ENCODE data around the gene DNMT3L. TPM values are rescaled to one million over a fixed set of nuclear protein-coding genes. Genes with fewer than 3 reads are reported as not detected.
"Not testable (repeated sequence)": the region's sequence is repeated elsewhere in the genome, so short reads cannot be mapped to it uniquely, and the experiment has no call there.

The DNMT3L gene
- total and polyA plus RNA-seq, 4 donors: 0.18 to 0.99 (median 0.25) TPM; not detected in 1

- not testable (repeated sequence) for H3K36me3 ChIP-seq (ENCODE audit: control insufficient read depth in 4 of 4, insufficient read depth in 3 of 4, low read depth in 1 of 4, low read length in 3 of 4); H3K27me3 ChIP-seq (ENCODE audit: control insufficient read depth in 4 of 4, insufficient read depth in 4 of 4, low read length in 3 of 4); DNase-seq (ENCODE audit: low spot score); H3K4me3 ChIP-seq (ENCODE audit: low read depth in 1 of 3, low read length in 3 of 3); H3K9me3 ChIP-seq (ENCODE audit: control insufficient read depth in 4 of 4, low read length in 3 of 4); H3K4me1 ChIP-seq (ENCODE audit: control insufficient read depth in 4 of 4, insufficient read depth in 4 of 4, low read length in 3 of 4); H3K27ac ChIP-seq (ENCODE audit: low read depth in 1 of 2, low read length in 2 of 2); H3K9ac ChIP-seq (ENCODE audit: low read depth in 1 of 2, low read length in 2 of 2)
- WGBS: 78% methylated on average over 2 of the region's 2 CpGs
These were observed 49.7 kb downstream of the DNMT3L start for GRCh38 chr21:44211978-44212377.

GRCh38 chr21:44211574-44211973 lies 50.1 kb downstream of the DNMT3L start:
- 85% methylated on average over 2 of the region's 3 CpGs for WGBS
- not testable (repeated sequence) for H3K27me3 ChIP-seq (ENCODE audit: control insufficient read depth in 4 of 4, insufficient read depth in 4 of 4, low read length in 3 of 4); H3K9me3 ChIP-seq (ENCODE audit: control insufficient read depth in 4 of 4, low read length in 3 of 4); H3K36me3 ChIP-seq (ENCODE audit: control insufficient read depth in 4 of 4, insufficient read depth in 3 of 4, low read depth in 1 of 4, low read length in 3 of 4); H3K4me3 ChIP-seq (ENCODE audit: low read depth in 1 of 3, low read length in 3 of 3); H3K4me1 ChIP-seq (ENCODE audit: control insufficient read depth in 4 of 4, insufficient read depth in 4 of 4, low read length in 3 of 4); H3K27ac ChIP-seq (ENCODE audit: low read depth in 1 of 2, low read length in 2 of 2); H3K9ac ChIP-seq (ENCODE audit: low read depth in 1 of 2, low read length in 2 of 2); DNase-seq (ENCODE audit: low spot score)

- not testable (repeated sequence) for H3K4me1 ChIP-seq (ENCODE audit: control insufficient read depth in 4 of 4, insufficient read depth in 4 of 4, low read length in 3 of 4); H3K27me3 ChIP-seq (ENCODE audit: control insufficient read depth in 4 of 4, insufficient read depth in 4 of 4, low read length in 3 of 4); DNase-seq (ENCODE audit: low spot score); H3K27ac ChIP-seq (ENCODE audit: low read depth in 1 of 2, low read length in 2 of 2); H3K36me3 ChIP-seq (ENCODE audit: control insufficient read depth in 4 of 4, insufficient read depth in 3 of 4, low read depth in 1 of 4, low read length in 3 of 4); H3K4me3 ChIP-seq (ENCODE audit: low read depth in 1 of 3, low read length in 3 of 3); H3K9ac ChIP-seq (ENCODE audit: low read depth in 1 of 2, low read length in 2 of 2); H3K9me3 ChIP-seq (ENCODE audit: control insufficient read depth in 4 of 4, low read length in 3 of 4)
- WGBS: 81% methylated on average over 8 of the region's 15 CpGs
These were observed 53.6 kb downstream of the DNMT3L start for GRCh38 chr21:44207860-44208646.

GRCh38 chr21:44206698-44207676 lies 54.7 kb downstream of the DNMT3L start:
- not testable (repeated sequence) for H3K27ac ChIP-seq (ENCODE audit: low read depth in 1 of 2, low read length in 2 of 2); DNase-seq (ENCODE audit: low spot score)
- no CpG with 5 or more reads among the region's 33 CpGs for WGBS

GRCh38 chr21:44206187-44206586 lies 55.5 kb downstream of the DNMT3L start:
- no CpG with 5 or more reads among the region's 24 CpGs for WGBS
- DNase-seq (ENCODE audit: low spot score); H3K27me3 ChIP-seq (ENCODE audit: control insufficient read depth in 4 of 4, insufficient read depth in 4 of 4, low read length in 3 of 4): not testable (repeated sequence)

More at GRCh38 chr21:44206698-44207676, 54.7 kb downstream of the DNMT3L start:
- H3K9me3 ChIP-seq (ENCODE audit: control insufficient read depth in 4 of 4, low read length in 3 of 4); H3K27me3 ChIP-seq (ENCODE audit: control insufficient read depth in 4 of 4, insufficient read depth in 4 of 4, low read length in 3 of 4); H3K4me1 ChIP-seq (ENCODE audit: control insufficient read depth in 4 of 4, insufficient read depth in 4 of 4, low read length in 3 of 4); H3K4me3 ChIP-seq (ENCODE audit: low read depth in 1 of 3, low read length in 3 of 3); H3K36me3 ChIP-seq (ENCODE audit: control insufficient read depth in 4 of 4, insufficient read depth in 3 of 4, low read depth in 1 of 4, low read length in 3 of 4); H3K9ac ChIP-seq (ENCODE audit: low read depth in 1 of 2, low read length in 2 of 2): not testable (repeated sequence)

GRCh38 chr21:44202590-44203299 lies 59.0 kb downstream of the DNMT3L start:
- not testable (repeated sequence) for H3K27me3 ChIP-seq (ENCODE audit: control insufficient read depth in 4 of 4, insufficient read depth in 4 of 4, low read length in 3 of 4); H3K9me3 ChIP-seq (ENCODE audit: control insufficient read depth in 4 of 4, low read length in 3 of 4)
- WGBS: no CpG with 5 or more reads among the region's 30 CpGs

More at GRCh38 chr21:44206187-44206586, 55.5 kb downstream of the DNMT3L start:
- not testable (repeated sequence) for H3K27ac ChIP-seq (ENCODE audit: low read depth in 1 of 2, low read length in 2 of 2); H3K4me3 ChIP-seq (ENCODE audit: low read depth in 1 of 3, low read length in 3 of 3); H3K36me3 ChIP-seq (ENCODE audit: control insufficient read depth in 4 of 4, insufficient read depth in 3 of 4, low read depth in 1 of 4, low read length in 3 of 4); H3K9me3 ChIP-seq (ENCODE audit: control insufficient read depth in 4 of 4, low read length in 3 of 4); H3K9ac ChIP-seq (ENCODE audit: low read depth in 1 of 2, low read length in 2 of 2); H3K4me1 ChIP-seq (ENCODE audit: control insufficient read depth in 4 of 4, insufficient read depth in 4 of 4, low read length in 3 of 4)

GRCh38 chr21:44199997-44200396 lies 61.7 kb downstream of the DNMT3L start:
- WGBS: 94% methylated on average over 11 of the region's 11 CpGs
- not testable (repeated sequence) for DNase-seq (ENCODE audit: low spot score); H3K36me3 ChIP-seq (ENCODE audit: control insufficient read depth in 4 of 4, insufficient read depth in 3 of 4, low read depth in 1 of 4, low read length in 3 of 4)

More at GRCh38 chr21:44202590-44203299, 59.0 kb downstream of the DNMT3L start:
- H3K27ac ChIP-seq (ENCODE audit: low read depth in 1 of 2, low read length in 2 of 2); H3K9ac ChIP-seq (ENCODE audit: low read depth in 1 of 2, low read length in 2 of 2); H3K4me1 ChIP-seq (ENCODE audit: control insufficient read depth in 4 of 4, insufficient read depth in 4 of 4, low read length in 3 of 4); DNase-seq (ENCODE audit: low spot score); H3K4me3 ChIP-seq (ENCODE audit: low read depth in 1 of 3, low read length in 3 of 3); H3K36me3 ChIP-seq (ENCODE audit: control insufficient read depth in 4 of 4, insufficient read depth in 3 of 4, low read depth in 1 of 4, low read length in 3 of 4): not testable (repeated sequence)

More at GRCh38 chr21:44199997-44200396, 61.7 kb downstream of the DNMT3L start:
- not testable (repeated sequence) for H3K4me1 ChIP-seq (ENCODE audit: control insufficient read depth in 4 of 4, insufficient read depth in 4 of 4, low read length in 3 of 4); H3K27me3 ChIP-seq (ENCODE audit: control insufficient read depth in 4 of 4, insufficient read depth in 4 of 4, low read length in 3 of 4); H3K9me3 ChIP-seq (ENCODE audit: control insufficient read depth in 4 of 4, low read length in 3 of 4); H3K27ac ChIP-seq (ENCODE audit: low read depth in 1 of 2, low read length in 2 of 2); H3K9ac ChIP-seq (ENCODE audit: low read depth in 1 of 2, low read length in 2 of 2); H3K4me3 ChIP-seq (ENCODE audit: low read depth in 1 of 3, low read length in 3 of 3)

Data from liver (tissue), 9 donors.